ENCODE data around the gene SLC7A8. TPM values are rescaled to one million over a fixed set of nuclear protein-coding genes. Genes with fewer than 3 reads are reported as not detected.

The SLC7A8 gene
- total and polyA plus RNA-seq, 4 donors: 2.6 to 9.8 (median 5.4) TPM

GRCh38 chr14:23086565-23086964, 96.9 kb downstream of the SLC7A8 start:
- H3K36me3 ChIP-seq (ENCODE audit: control insufficient read depth in 4 of 4, insufficient read depth in 3 of 4, low read depth in 1 of 4, low read length in 3 of 4): peaks cover 18 to 68% (median 44%) of the 10 kb centered on the region in 4 donors
- H3K4me1 ChIP-seq (ENCODE audit: control insufficient read depth in 4 of 4, insufficient read depth in 4 of 4, low read length in 3 of 4): no peaks in the 10 kb centered on the region
- H3K9me3 ChIP-seq (ENCODE audit: control insufficient read depth in 4 of 4, low read length in 3 of 4): no peaks in the 10 kb centered on the region
- H3K4me3 ChIP-seq (ENCODE audit: low read depth in 1 of 3, low read length in 3 of 3): no peak overlapping the region
- no peak overlapping the region for H3K9ac ChIP-seq (ENCODE audit: low read depth in 1 of 2, low read length in 2 of 2)
- H3K27ac ChIP-seq (ENCODE audit: low read depth in 1 of 2, low read length in 2 of 2): no peak overlapping the region
- WGBS: 100% methylated on average over 1 of the region's 1 CpG
- H3K27me3 ChIP-seq (ENCODE audit: control insufficient read depth in 4 of 4, insufficient read depth in 4 of 4, low read length in 3 of 4): no peaks in the 10 kb centered on the region
- no peak for DNase-seq (ENCODE audit: low spot score)
- no peak for TF ChIP-seq FOXA2 (IDR thresholded peaks at IDR 0.05)
- no peak for TF ChIP-seq RXRA (IDR thresholded peaks at IDR 0.05)
- TF ChIP-seq TAF1 (conservative IDR thresholded peaks at IDR 0.05): no peak
- TF ChIP-seq ATF3 (IDR thresholded peaks at IDR 0.05): no peak
- no peak for TF ChIP-seq MAX (IDR thresholded peaks at IDR 0.05)
- TF ChIP-seq FOXA1 (IDR thresholded peaks at IDR 0.05): no peak
- no peak for TF ChIP-seq REST (IDR thresholded peaks at IDR 0.05)
- no peak for TF ChIP-seq SP1 (IDR thresholded peaks at IDR 0.05)
- no peak for TF ChIP-seq YY1 (IDR thresholded peaks at IDR 0.05)
- no peak for TF ChIP-seq EGR1 (IDR thresholded peaks at IDR 0.05; ENCODE audit: low read depth in 2 of 2)
- TF ChIP-seq HNF4G (IDR thresholded peaks at IDR 0.05): no peak
- no peak for TF ChIP-seq ZBTB33 (IDR thresholded peaks at IDR 0.05)
- no peak for TF ChIP-seq JUND (IDR thresholded peaks at IDR 0.05)
- TF ChIP-seq HNF4A (conservative IDR thresholded peaks at IDR 0.05): no peak
- no peak for TF ChIP-seq GABPA (IDR thresholded peaks at IDR 0.05 in 1 of 2, conservative IDR thresholded peaks at IDR 0.05 in 1 of 2)

DNA sequence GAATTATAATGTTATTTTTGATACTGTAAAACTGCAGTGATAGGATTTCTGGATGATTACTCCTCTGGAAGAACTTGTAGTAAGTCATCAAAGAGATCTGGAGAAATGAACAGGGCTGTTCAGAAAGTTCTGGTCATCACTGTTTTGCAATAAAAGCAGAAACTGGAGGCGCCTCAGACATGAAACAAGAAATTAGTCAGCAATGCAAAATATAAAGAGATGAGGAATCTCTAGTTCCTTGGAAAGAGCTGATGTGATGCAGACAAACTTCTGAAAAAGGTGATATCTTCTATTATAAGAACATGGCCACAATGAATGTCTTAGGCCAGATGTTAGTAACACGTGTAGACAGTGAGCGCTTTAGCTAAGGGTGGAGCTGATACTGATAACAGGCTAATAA, 98.0 kb downstream of the SLC7A8 start:
- H3K36me3 ChIP-seq (ENCODE audit: control insufficient read depth in 4 of 4, insufficient read depth in 3 of 4, low read depth in 1 of 4, low read length in 3 of 4): peaks cover 15 to 77% (median 54%) of the 10 kb centered on the region in 4 donors
- no peak for TF ChIP-seq SP1 (IDR thresholded peaks at IDR 0.05)
- 86% methylated on average over 3 of the region's 3 CpGs for WGBS

More for the DNA sequence above, 98.0 kb downstream of the SLC7A8 start:
- no peak overlapping the region for H3K4me3 ChIP-seq (ENCODE audit: low read depth in 1 of 3, low read length in 3 of 3)
- no peaks in the 10 kb centered on the region for H3K9me3 ChIP-seq (ENCODE audit: control insufficient read depth in 4 of 4, low read length in 3 of 4)
- H3K27me3 ChIP-seq (ENCODE audit: control insufficient read depth in 4 of 4, insufficient read depth in 4 of 4, low read length in 3 of 4): no peaks in the 10 kb centered on the region
- H3K9ac ChIP-seq (ENCODE audit: low read depth in 1 of 2, low read length in 2 of 2): no peak overlapping the region
- H3K4me1 ChIP-seq (ENCODE audit: control insufficient read depth in 4 of 4, insufficient read depth in 4 of 4, low read length in 3 of 4): no peaks in the 10 kb centered on the region
- DNase-seq (ENCODE audit: low spot score): no peak
- no peak overlapping the region for H3K27ac ChIP-seq (ENCODE audit: low read depth in 1 of 2, low read length in 2 of 2)

All from liver (tissue), 9 donors.